GM18907 (cell line): Measurements from ENCODE around the gene CAVIN3.

Experiments used
- ATAC-seq: cut with Tn5 transposase; IDR thresholded peaks from one replicate; pipeline ENCODE4 v1.9.1; 2021; ENCODE audit warnings: mild to moderate bottlenecking, moderate library complexity; ENCODE audit not compliant: unreplicated experiment

Gene CAVIN3

DNA sequence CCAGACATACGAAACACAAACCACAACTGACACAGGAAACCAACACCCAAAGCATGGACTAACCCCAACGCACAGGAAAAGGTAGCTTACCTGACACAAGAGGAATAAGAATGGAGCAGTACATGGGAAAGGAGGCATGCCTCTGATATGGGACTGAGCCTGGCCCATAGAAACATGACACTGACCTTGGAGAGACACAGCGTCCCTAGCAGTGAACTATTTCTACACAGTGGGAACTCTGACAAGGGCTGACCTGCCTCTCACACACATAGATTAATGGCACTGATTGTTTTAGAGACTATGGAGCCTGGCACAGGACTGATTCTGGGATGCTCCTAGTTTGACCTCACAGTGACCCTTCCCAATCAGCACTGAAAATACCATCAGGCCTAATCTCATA lies 48.7 kb downstream of the CAVIN3 start:
- no peak for ATAC-seq

DNA sequence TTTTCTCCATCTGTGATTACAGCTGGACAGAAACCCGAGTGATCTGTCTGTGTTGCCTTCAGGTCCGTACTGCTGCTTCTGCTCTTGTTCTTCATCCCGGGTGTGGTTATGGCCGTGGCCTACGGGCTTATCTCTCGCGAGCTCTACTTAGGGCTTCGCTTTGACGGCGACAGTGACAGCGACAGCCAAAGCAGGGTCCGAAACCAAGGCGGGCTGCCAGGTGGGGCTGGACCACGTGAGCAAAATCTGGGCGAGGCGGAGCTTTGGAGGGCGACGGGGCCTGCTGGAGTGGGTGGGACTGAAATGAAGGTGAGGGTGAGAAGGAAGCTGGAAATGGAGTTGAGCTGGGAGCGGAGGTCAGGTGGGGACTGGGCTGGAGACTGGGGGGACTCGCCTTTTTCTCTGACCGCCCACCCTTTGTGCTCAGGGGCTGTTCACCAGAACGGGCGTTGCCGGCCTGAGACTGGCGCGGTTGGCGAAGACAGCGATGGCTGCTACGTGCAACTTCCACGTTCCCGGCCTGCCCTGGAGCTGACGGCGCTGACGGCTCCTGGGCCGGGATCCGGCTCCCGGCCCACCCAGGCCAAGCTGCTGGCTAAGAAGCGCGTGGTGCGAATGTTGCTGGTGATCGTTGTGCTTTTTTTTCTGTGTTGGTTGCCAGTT lies 49.6 kb downstream of the CAVIN3 start:
- ATAC-seq: no peak

DNA sequence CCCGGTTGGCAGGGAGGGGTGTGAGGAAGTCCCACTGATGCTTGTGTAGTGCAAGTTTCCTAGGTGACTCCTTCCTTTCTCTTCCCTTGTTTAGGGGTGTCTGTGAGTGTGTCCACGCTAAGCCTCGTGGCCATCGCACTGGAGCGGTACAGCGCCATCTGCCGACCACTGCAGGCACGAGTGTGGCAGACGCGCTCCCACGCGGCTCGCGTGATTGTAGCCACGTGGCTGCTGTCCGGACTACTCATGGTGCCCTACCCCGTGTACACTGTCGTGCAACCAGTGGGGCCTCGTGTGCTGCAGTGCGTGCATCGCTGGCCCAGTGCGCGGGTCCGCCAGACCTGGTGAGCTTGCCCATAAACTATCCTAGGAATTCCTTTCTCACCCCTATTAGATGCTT lies 50.3 kb downstream of the CAVIN3 start:
- ATAC-seq: no peak
